SJCRH30 (cell line): ENCODE measurements around the gene TMEM106A. TPM values are rescaled to one million over a fixed set of nuclear protein-coding genes. Genes with fewer than 3 reads are reported as not detected.
"Not testable (repeated sequence)": the region's sequence is repeated elsewhere in the genome, so short reads cannot be mapped to it uniquely, and the experiment has no call there.

Source experiments
- DNase-seq, 2 experiments: peaks; one replicate each; pipeline ENCODE4 v3.0.0-alpha.2; 2015 to 2020
- H3K27ac ChIP-seq: fragments of 250-450 bp; sonication (Bioruptor Pico); 2 replicates; pipeline ENCODE4 v1.5.1; 2020; ENCODE audit warnings: mild to moderate bottlenecking, moderate library complexity
- H3K27me3 ChIP-seq: fragments of 250-450 bp; sonication (Bioruptor Pico); 2 replicates; pipeline ENCODE4 v1.5.1; 2020; ENCODE audit warnings: mild to moderate bottlenecking, moderate library complexity
- H3K36me3 ChIP-seq: fragments of 250-450 bp; sonication (Bioruptor Pico); 2 replicates; pipeline ENCODE4 v1.5.1; 2020; ENCODE audit warnings: mild to moderate bottlenecking, moderate library complexity
- H3K4me1 ChIP-seq: fragments of 250-450 bp; sonication (Bioruptor Pico); 2 replicates; pipeline ENCODE4 v1.5.1; 2020; ENCODE audit warnings: mild to moderate bottlenecking, moderate library complexity
- H3K4me3 ChIP-seq: fragments of 250-450 bp; sonication (Bioruptor Pico); 2 replicates; pipeline ENCODE4 v1.5.1; 2020; ENCODE audit warnings: mild to moderate bottlenecking, moderate library complexity
- H3K9me3 ChIP-seq: fragments of 250-450 bp; sonication (Bioruptor Pico); replicated peaks from 2 replicates; pipeline ENCODE4 v1.5.1; 2020; ENCODE audit warnings: mild to moderate bottlenecking, moderate library complexity
- total RNA-seq: library from RNA; depleted of rRNA; stranded (reverse); fragments of >200 nt; shearing (Covaris generic); gene quantifications from 2 replicates; pipeline ENCODE4 v1.2.3, GENCODE V29; 2014

Gene TMEM106A
- total RNA-seq, 1 experiment from 2014 or later = 2.0 TPM

- Histone ChIP-seq H3K4me1 (no peaks in the 10 kb centered on the region), H3K4me3 (no peak overlapping the region), H3K27me3 (no peaks in the 10 kb centered on the region), H3K9me3 (no peaks in the 10 kb centered on the region), H3K36me3 (peaks cover 31% of the 10 kb centered on the region), H3K27ac (no peak overlapping the region)
- no peak for DNase-seq
These were observed 11.5 kb upstream of the TMEM106A start for GRCh38 chr17:43200127-43200526.

- peaks cover 20% of the 10 kb centered on the region for H3K36me3 ChIP-seq
- H3K27me3 ChIP-seq, H3K4me1 ChIP-seq, H3K9me3 ChIP-seq, DNase-seq, H3K27ac ChIP-seq, H3K4me3 ChIP-seq: not testable (repeated sequence)
These were observed 8.7 kb upstream of the TMEM106A start for GRCh38 chr17:43203013-43203412.

GRCh38 chr17:43210576-43210975 lies 1.1 kb upstream of the TMEM106A start:
- no peak for DNase-seq
- H3K9me3 ChIP-seq = no peaks in the 10 kb centered on the region
- H3K4me1 ChIP-seq = peaks cover 2% of the 10 kb centered on the region; the same call in 1 of the 2 replicates
- H3K27ac ChIP-seq = no peak overlapping the region
- no peaks in the 10 kb centered on the region for H3K27me3 ChIP-seq
- H3K36me3 ChIP-seq = peaks cover 5% of the 10 kb centered on the region; the same call in 1 of the 2 replicates
- no peak overlapping the region for H3K4me3 ChIP-seq

- no peak for DNase-seq
- Histone ChIP-seq H3K27me3 (no peaks in the 10 kb centered on the region), H3K4me3 (peak overlapping the region; percentile 67), H3K9me3 (no peaks in the 10 kb centered on the region), H3K36me3 (peaks cover 5% of the 10 kb centered on the region; the same call in 1 of the 2 replicates), H3K27ac (peak overlapping the region; percentile 35; the same call in 1 of the 2 replicates), H3K4me1 (peaks cover 2% of the 10 kb centered on the region; the same call in 1 of the 2 replicates)
These were observed 574 bp upstream of the TMEM106A start for GRCh38 chr17:43211123-43211479.

- Histone ChIP-seq H3K36me3 (peaks cover 5% of the 10 kb centered on the region; the same call in 1 of the 2 replicates), H3K4me1 (peaks cover 2% of the 10 kb centered on the region; the same call in 1 of the 2 replicates), H3K27ac (no peak overlapping the region), H3K9me3 (no peaks in the 10 kb centered on the region), H3K4me3 (no peak overlapping the region), H3K27me3 (no peaks in the 10 kb centered on the region)
- DNase-seq = no peak
These were observed 1.2 kb downstream of the TMEM106A start for GRCh38 chr17:43212641-43213490.

- no peak overlapping the region for H3K4me3 ChIP-seq
- DNase-seq = no peak
- H3K4me1 ChIP-seq = peaks cover 2% of the 10 kb centered on the region; the same call in 1 of the 2 replicates
- H3K9me3 ChIP-seq = no peaks in the 10 kb centered on the region
- no peak overlapping the region for H3K27ac ChIP-seq
- H3K27me3 ChIP-seq = no peaks in the 10 kb centered on the region
- 0 out of 2 replicates have a peak, but pooled peaks cover 2% of the 10 kb centered on the region for H3K36me3 ChIP-seq
These were observed 1.9 kb downstream of the TMEM106A start for GRCh38 chr17:43213545-43213944.

GRCh38 chr17:43215341-43215740 lies 3.7 kb downstream of the TMEM106A start:
- no peaks in the 10 kb centered on the region for H3K9me3 ChIP-seq
- 0 out of 2 replicates have a peak, but pooled peaks cover 1% of the 10 kb centered on the region for H3K27me3 ChIP-seq
- H3K4me3 ChIP-seq = no peak overlapping the region
- H3K36me3 ChIP-seq = no peaks in the 10 kb centered on the region
- no peak overlapping the region for H3K27ac ChIP-seq
- peaks cover 2% of the 10 kb centered on the region; the same call in 1 of the 2 replicates for H3K4me1 ChIP-seq
- DNase-seq = no peak

GRCh38 chr17:43216369-43216761 lies 4.7 kb downstream of the TMEM106A start:
- H3K27me3 ChIP-seq = 0 out of 2 replicates have a peak, but pooled peaks cover 4% of the 10 kb centered on the region
- no peaks in the 10 kb centered on the region for H3K9me3 ChIP-seq
- H3K36me3 ChIP-seq = no peaks in the 10 kb centered on the region
- no peak overlapping the region for H3K27ac ChIP-seq
- no peak for DNase-seq
- no peak overlapping the region for H3K4me3 ChIP-seq
- peaks cover 2% of the 10 kb centered on the region; the same call in 1 of the 2 replicates for H3K4me1 ChIP-seq

- H3K27ac ChIP-seq = no peak overlapping the region
- peaks cover 2% of the 10 kb centered on the region; the same call in 1 of the 2 replicates for H3K4me1 ChIP-seq
- H3K27me3 ChIP-seq = 0 out of 2 replicates have a peak, but pooled peaks cover 4% of the 10 kb centered on the region
- H3K9me3 ChIP-seq = no peaks in the 10 kb centered on the region
- DNase-seq = no peak
- no peaks in the 10 kb centered on the region for H3K36me3 ChIP-seq
- H3K4me3 ChIP-seq = no peak overlapping the region
These were observed 5.3 kb downstream of the TMEM106A start for GRCh38 chr17:43216762-43217613.

- no peaks in the 10 kb centered on the region for H3K36me3 ChIP-seq
- no peaks in the 10 kb centered on the region for H3K4me1 ChIP-seq
- DNase-seq = no peak
These were observed 6.0 kb downstream of the TMEM106A start for GRCh38 chr17:43217614-43218087.

GRCh38 chr17:43219001-43219400 lies 7.3 kb downstream of the TMEM106A start:
- Histone ChIP-seq H3K9me3 (no peaks in the 10 kb centered on the region), H3K36me3 (no peaks in the 10 kb centered on the region), H3K4me1 (no peaks in the 10 kb centered on the region), H3K27ac (no peak overlapping the region), H3K27me3 (0 out of 2 replicates have a peak, but pooled peaks cover 4% of the 10 kb centered on the region), H3K4me3 (no peak overlapping the region)
- no peak for DNase-seq

More at GRCh38 chr17:43217614-43218087, 6.0 kb downstream of the TMEM106A start:
- Histone ChIP-seq H3K9me3 (no peaks in the 10 kb centered on the region), H3K27ac (no peak overlapping the region), H3K27me3 (0 out of 2 replicates have a peak, but pooled peaks cover 4% of the 10 kb centered on the region), H3K4me3 (no peak overlapping the region)

GRCh38 chr17:43219746-43220380 lies 8.2 kb downstream of the TMEM106A start:
- Histone ChIP-seq H3K36me3 (no peaks in the 10 kb centered on the region), H3K4me3 (no peak overlapping the region), H3K9me3 (no peaks in the 10 kb centered on the region), H3K4me1 (no peaks in the 10 kb centered on the region), H3K27me3 (0 out of 2 replicates have a peak, but pooled peaks cover 4% of the 10 kb centered on the region), H3K27ac (no peak overlapping the region)
- no peak for DNase-seq

- no peak for DNase-seq
- Histone ChIP-seq H3K9me3 (no peaks in the 10 kb centered on the region), H3K4me3 (no peak overlapping the region), H3K27ac (no peak overlapping the region), H3K36me3 (no peaks in the 10 kb centered on the region), H3K27me3 (0 out of 2 replicates have a peak, but pooled peaks cover 4% of the 10 kb centered on the region), H3K4me1 (no peaks in the 10 kb centered on the region)
These were observed 8.9 kb downstream of the TMEM106A start for GRCh38 chr17:43220511-43221125.
